ENCODE results near the gene BMP3.

BMP3 gene

GRCh38 chr4:81042578-81043365 is 12.3 kb downstream of the BMP3 start:
- DNase-seq (ENCODE audit: low read depth) = no peak
- TF ChIP-seq, protein P1, sequence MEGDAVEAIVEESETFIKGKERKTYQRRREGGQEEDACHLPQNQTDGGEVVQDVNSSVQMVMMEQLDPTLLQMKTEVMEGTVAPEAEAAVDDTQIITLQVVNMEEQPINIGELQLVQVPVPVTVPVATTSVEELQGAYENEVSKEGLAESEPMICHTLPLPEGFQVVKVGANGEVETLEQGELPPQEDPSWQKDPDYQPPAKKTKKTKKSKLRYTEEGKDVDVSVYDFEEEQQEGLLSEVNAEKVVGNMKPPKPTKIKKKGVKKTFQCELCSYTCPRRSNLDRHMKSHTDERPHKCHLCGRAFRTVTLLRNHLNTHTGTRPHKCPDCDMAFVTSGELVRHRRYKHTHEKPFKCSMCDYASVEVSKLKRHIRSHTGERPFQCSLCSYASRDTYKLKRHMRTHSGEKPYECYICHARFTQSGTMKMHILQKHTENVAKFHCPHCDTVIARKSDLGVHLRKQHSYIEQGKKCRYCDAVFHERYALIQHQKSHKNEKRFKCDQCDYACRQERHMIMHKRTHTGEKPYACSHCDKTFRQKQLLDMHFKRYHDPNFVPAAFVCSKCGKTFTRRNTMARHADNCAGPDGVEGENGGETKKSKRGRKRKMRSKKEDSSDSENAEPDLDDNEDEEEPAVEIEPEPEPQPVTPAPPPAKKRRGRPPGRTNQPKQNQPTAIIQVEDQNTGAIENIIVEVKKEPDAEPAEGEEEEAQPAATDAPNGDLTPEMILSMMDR (IDR thresholded peaks at IDR 0.05; ENCODE audit: insufficient read depth, low read depth, low read length, missing control alignments) = no peak
- H3K4me3 ChIP-seq (ENCODE audit: low read depth, low read length) = no peak overlapping the region

DNA sequence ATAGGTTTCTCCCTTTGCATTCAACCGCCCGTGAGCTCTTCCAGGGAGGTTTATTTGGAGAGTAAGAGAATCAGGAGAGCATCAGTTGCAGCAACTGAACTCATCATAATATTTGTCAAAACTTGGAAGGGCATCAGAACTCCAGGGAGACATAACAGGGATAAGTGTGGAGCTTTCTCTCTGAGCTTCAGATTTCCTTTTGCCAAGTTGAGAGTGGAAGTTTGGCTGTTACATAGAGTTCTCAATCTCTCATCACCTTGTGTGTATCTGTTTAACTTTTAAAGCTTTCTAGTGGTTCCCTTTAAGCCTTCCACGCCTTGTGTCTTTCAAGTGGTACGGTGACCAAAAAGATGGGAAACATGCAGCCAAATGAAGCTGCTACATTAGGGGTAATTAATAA is 18.8 kb downstream of the BMP3 start:
- H3K4me3 ChIP-seq (ENCODE audit: low read depth, low read length) = no peak overlapping the region
- TF ChIP-seq, protein P1 (IDR thresholded peaks at IDR 0.05; ENCODE audit: insufficient read depth, low read depth, low read length, missing control alignments) = no peak
- DNase-seq (ENCODE audit: low read depth) = no peak

DNA sequence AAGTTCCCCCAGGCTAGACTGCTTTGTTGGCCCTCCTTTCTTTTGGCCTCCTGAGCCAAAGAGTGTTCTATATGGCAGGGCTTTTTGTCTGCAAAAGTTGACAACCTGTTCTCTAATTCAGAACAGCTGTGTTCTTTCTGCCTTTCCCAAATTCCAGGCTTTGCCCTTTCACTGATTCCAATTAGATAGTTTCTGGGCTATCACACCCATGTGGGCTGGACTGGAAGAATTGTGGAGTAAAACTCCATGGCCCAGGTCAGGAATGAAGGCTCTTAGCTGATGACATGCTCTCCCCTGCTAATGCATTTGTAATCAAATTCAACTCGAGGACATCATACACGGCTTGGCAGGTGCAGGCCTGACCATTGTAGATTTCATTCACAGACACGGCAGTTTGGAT is 19.4 kb downstream of the BMP3 start:
- TF ChIP-seq, protein P1 (IDR thresholded peaks at IDR 0.05; ENCODE audit: insufficient read depth, low read depth, low read length, missing control alignments) = no peak
- DNase-seq (ENCODE audit: low read depth) = no peak
- H3K4me3 ChIP-seq (ENCODE audit: low read depth, low read length) = no peak overlapping the region

GRCh38 chr4:81052119-81053068 is 21.9 kb downstream of the BMP3 start:
- DNase-seq (ENCODE audit: low read depth) = peak; percentile 91
- TF ChIP-seq, protein P1 (IDR thresholded peaks at IDR 0.05; ENCODE audit: insufficient read depth, low read depth, low read length, missing control alignments) = peak; percentile 62
- no peak overlapping the region for H3K4me3 ChIP-seq (ENCODE audit: low read depth, low read length)

DNA sequence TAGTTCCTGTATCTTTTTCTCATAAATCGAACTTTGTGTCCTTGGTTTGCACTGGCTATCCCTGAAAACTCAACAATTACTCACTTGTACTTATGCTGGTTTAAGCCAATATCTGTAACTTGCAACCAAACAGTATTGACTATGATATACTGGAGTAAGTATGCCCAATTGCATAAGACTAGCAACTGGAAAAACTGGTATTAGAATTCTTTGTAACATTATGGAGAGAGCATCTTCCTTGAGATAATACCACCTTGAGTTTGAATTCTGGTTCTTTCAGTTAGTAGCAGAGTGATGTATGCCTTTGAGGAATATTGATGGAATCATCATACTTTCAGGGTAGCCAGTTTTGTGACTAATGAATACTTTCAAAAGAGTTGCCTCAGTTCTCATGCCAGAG is 28.1 kb downstream of the BMP3 start:
- TF ChIP-seq, protein P1 (IDR thresholded peaks at IDR 0.05; ENCODE audit: insufficient read depth, low read depth, low read length, missing control alignments) = no peak
- no peak overlapping the region for H3K4me3 ChIP-seq (ENCODE audit: low read depth, low read length)
- DNase-seq (ENCODE audit: low read depth) = no peak

DNA sequence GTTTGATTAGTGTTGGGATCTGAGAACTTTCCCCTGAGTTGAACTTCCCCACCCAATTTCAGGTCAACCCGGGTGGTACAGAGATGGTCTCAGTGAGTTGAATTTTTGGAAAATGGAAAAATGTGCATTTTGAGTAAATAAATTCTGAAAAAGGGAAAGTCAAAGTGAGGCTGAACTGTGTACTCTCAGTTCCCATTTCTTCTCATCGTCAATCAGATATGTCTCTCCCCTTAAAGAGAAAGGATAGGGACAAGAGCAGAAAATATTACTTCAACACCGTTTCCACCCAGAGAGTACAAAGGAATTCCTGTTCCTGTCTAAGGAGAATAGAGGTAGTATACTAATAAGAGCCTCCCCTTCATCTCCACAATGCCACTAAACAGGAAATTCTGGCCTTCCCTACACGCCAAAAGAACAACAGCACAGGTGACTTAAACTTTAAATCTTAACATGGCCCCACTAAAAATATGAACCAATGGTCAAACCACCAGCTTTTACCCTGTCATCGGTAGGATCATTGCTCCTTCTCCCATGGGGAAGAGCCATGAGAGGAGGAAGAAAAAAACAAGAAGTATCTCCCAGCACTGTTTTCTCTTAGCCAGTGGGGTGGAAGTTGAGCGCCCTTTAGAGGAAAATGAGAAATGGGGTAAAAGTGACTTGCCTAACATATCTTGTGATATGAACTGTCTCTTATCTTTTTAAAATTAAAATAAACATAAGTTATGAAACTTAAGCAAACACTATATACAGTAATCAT is 30.3 kb downstream of the BMP3 start:
- TF ChIP-seq, protein P1 (IDR thresholded peaks at IDR 0.05; ENCODE audit: insufficient read depth, low read depth, low read length, missing control alignments) = no peak
- no peak for DNase-seq (ENCODE audit: low read depth)

More for the DNA sequence above, 30.3 kb downstream of the BMP3 start:
- H3K4me3 ChIP-seq (ENCODE audit: low read depth, low read length) = no peak overlapping the region

Measured in GM12865 (cell line).